ENCODE measurements around the gene PLEKHA5. TPM values are rescaled to one million over a fixed set of nuclear protein-coding genes. Genes with fewer than 3 reads are reported as not detected.

PLEKHA5 gene
- polyA plus RNA-seq, 6 donors from 2014 or later: not detected

DNA sequence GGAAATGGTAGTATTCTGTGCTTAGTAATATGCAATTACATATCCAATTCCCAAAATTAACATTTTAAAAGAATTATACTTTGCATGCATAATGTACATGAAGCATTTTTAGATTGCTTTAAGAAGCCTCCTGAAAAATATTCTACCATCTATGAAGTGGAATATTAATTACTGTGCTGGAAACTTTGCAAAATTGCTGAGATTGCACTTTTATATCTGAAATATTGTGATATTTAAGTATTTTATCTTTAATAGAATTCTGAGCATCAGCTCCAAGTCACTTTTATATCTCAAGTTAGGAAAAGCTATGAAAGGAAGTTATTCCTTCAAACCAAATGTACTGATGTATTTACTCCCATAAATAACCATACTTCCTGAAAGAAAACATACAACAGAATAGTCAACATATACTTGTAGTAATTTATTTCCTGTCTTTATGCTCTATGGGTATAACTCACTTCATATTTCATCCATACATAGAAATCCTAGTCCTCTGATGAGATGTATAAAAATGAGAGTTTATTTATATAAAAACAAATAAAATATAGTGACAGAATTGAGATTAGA, 152.7 kb downstream of the PLEKHA5 start:
- Mint-ChIP-seq H3K27ac (no peak overlapping the region), H3K9me3 (no peaks in the 10 kb centered on the region), H3K4me1 (no peaks in the 10 kb centered on the region), H3K4me3 (no peak overlapping the region), H3K36me3 (no peaks in the 10 kb centered on the region), H3K27me3 (no peaks in the 10 kb centered on the region)
- ATAC-seq (ENCODE audit: low read depth in 2 of 2) (no peak), DNase-seq (no peak)

DNA sequence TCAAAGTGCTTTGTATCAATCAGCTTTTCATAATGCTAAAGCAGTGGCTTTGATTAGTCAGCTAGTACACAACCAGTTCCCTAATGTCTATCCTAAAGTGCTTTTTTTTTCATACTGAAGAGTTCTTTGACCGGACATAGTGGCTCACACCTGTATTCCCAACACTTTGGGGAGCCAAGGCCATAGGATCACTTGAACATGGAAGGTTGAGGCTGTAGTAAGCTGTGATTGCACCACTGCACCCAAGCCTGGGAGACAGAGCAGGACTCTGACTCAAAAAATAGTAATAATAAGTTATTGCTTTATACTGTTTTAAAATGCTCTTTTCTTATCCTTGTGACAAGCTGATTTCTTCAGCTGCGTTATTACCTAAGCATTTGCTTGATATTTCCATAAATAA, 155.1 kb downstream of the PLEKHA5 start:
- DNase-seq (no peak), ATAC-seq (ENCODE audit: low read depth in 2 of 2) (no peak)
- no peaks in the 10 kb centered on the region for H3K4me1 Mint-ChIP-seq
- H3K4me3 Mint-ChIP-seq: no peak overlapping the region
- H3K36me3 Mint-ChIP-seq: no peaks in the 10 kb centered on the region
- H3K27ac Mint-ChIP-seq: no peak overlapping the region
- H3K9me3 Mint-ChIP-seq: no peaks in the 10 kb centered on the region
- no peaks in the 10 kb centered on the region for H3K27me3 Mint-ChIP-seq

DNA sequence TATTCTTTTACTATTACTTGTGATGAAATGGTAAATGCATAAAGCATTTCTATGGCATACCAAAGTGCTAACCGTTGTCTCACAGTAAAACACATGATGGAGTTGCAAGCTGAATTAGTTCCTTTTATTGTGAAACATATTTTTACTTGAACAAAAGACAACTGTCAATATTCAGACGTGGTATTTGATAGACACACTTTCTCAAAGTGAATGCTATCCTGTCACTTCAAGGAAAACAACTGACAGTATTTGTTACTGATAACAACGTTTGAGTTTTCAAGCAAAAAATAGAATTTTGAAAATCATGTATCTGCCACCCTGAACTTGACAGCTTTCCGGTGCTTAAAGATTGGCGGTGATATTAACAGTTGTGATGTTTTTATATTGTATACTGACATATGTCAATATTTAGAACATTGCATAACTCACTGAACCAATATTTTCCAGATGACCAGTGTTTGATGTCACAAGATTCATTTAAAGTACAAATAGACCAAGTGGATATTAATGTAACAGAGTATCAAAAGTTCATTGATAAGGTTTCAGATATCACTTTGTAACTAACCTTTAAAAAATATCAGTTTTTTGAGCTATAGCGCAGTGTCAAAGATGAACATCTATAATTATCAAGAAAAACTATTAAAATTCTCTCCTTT, 156.4 kb downstream of the PLEKHA5 start:
- H3K9me3 Mint-ChIP-seq: no peaks in the 10 kb centered on the region
- H3K4me3 Mint-ChIP-seq: no peak overlapping the region
- DNase-seq (no peak), ATAC-seq (ENCODE audit: low read depth in 2 of 2) (no peak)
- H3K27me3 Mint-ChIP-seq: no peaks in the 10 kb centered on the region
- no peaks in the 10 kb centered on the region for H3K4me1 Mint-ChIP-seq
- no peaks in the 10 kb centered on the region for H3K36me3 Mint-ChIP-seq
- H3K27ac Mint-ChIP-seq: no peak overlapping the region

DNA sequence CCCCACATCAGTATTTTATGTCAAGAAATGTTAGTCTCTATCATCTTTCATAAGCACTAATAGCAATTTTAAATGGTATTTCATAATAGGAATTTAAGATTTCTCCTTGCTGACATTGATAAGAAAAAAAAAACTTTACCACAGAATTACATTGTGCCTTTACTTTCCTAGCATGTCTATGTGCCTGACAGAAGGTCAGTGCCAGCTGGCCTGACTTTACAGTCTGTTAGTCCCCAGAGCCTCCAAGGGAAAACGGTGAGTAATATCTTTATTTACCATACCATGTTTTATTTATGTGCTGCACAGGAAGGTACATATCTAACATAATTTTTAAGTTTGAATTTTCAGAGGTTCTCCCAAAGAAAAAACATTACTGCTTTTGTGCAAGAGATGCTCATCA, 157.8 kb downstream of the PLEKHA5 start:
- DNase-seq (no peak), ATAC-seq (ENCODE audit: low read depth in 2 of 2) (no peak)
- no peaks in the 10 kb centered on the region for H3K36me3 Mint-ChIP-seq
- no peaks in the 10 kb centered on the region for H3K9me3 Mint-ChIP-seq
- H3K27me3 Mint-ChIP-seq: no peaks in the 10 kb centered on the region
- no peak overlapping the region for H3K27ac Mint-ChIP-seq
- H3K4me1 Mint-ChIP-seq: no peaks in the 10 kb centered on the region
- H3K4me3 Mint-ChIP-seq: no peak overlapping the region

DNA sequence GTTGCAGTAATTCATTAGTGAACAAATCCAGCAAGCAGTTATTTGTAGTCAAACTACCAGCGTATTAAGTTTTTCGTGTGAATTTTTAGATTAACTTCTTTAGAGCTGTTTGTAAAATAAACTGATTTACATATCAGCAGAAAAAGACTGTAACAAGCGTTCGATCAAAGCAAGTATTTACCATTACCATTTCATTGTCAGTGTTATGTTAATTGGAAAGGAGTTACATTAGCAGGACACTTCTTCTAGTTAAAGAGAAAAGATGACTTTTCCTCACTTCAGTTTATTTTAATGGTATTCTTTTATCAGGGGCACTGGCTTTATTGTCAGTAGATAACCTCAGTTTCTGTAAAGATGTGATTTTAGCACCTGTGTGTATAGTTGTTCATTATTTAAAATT, 158.6 kb downstream of the PLEKHA5 start:
- no peaks in the 10 kb centered on the region for H3K9me3 Mint-ChIP-seq
- DNase-seq (no peak), ATAC-seq (ENCODE audit: low read depth in 2 of 2) (no peak)
- no peak overlapping the region for H3K27ac Mint-ChIP-seq
- no peaks in the 10 kb centered on the region for H3K27me3 Mint-ChIP-seq
- no peaks in the 10 kb centered on the region for H3K36me3 Mint-ChIP-seq
- no peaks in the 10 kb centered on the region for H3K4me1 Mint-ChIP-seq
- H3K4me3 Mint-ChIP-seq: no peak overlapping the region

DNA sequence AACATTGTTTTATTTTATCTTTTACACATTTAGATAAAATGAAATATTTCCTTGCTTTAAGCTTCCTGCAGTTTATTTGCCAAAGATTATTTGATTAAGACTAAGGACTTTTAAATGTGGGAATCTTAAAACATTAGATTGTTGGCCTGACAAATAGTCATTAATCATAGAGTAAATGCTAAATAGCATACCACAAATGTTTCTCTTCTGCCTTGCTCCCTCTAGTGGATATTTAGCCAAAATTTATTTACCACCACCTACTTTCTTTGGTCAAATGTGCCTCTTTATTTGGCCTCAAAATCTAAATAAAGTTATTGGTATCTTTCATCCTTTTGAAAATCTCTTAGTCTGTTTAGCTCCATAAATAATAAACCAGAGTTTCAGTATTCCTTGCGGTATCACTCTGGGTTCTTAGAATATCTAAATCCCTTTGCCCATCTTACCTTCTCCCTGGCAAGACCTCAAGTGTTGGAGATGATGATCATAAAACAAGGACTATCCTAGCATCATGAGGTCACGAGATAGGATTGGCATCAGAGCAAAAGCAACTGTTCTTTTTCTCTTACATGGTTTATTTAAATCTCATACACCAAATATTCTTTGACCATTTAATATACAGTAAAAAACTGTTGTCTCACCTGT, 159.2 kb downstream of the PLEKHA5 start:
- Mint-ChIP-seq H3K4me1 (no peaks in the 10 kb centered on the region), H3K9me3 (no peaks in the 10 kb centered on the region), H3K27me3 (no peaks in the 10 kb centered on the region), H3K27ac (peak overlapping the region in 1 of 6 donors; percentile 60), H3K4me3 (no peak overlapping the region), H3K36me3 (no peaks in the 10 kb centered on the region)
- DNase-seq (no peak), ATAC-seq (ENCODE audit: low read depth in 2 of 2) (no peak)

DNA sequence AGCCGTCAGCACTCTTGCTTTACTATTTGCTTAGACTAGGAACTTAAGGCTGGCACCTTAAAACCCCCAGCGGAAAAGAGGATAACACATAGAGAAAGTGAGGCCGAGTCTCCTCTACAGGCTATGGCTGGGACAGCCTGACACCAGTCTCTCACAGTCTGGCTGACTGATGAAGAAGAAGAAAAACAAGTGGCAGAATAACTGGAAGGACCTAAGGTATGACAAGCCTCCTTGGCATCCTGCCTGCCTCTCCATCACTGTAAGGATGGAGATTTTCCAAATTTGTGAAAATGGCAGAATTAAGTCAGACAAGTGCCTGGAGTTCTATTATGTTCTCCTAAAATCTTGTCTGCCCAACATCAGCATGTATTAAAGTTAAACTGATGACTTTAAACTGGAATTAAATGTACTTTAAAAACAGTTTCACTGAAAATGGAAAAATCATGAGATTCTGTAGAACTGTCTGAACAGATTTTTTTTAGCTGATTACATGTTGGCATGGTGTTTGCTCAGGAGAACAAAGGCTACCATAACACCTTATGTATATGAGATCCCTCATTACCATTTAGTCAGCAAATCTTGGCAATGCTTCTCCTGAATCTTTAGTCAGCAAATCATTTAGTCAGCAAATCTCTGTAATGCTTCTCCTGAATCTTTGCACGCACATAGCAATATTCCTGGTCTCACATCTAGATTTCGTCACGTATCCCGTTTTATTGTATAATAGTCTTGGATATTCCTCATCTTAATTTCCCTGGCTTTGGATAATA, 169.5 kb downstream of the PLEKHA5 start:
- H3K36me3 Mint-ChIP-seq: no peaks in the 10 kb centered on the region
- H3K9me3 Mint-ChIP-seq: no peaks in the 10 kb centered on the region
- no peak for DNase-seq
- peak overlapping the region in 1 of 8 donors; percentile 48 for H3K4me3 Mint-ChIP-seq
- no peak for ATAC-seq (ENCODE audit: low read depth in 2 of 2)
- H3K4me1 Mint-ChIP-seq: no peaks in the 10 kb centered on the region
- no peaks in the 10 kb centered on the region for H3K27me3 Mint-ChIP-seq
- no peak overlapping the region for H3K27ac Mint-ChIP-seq

DNA sequence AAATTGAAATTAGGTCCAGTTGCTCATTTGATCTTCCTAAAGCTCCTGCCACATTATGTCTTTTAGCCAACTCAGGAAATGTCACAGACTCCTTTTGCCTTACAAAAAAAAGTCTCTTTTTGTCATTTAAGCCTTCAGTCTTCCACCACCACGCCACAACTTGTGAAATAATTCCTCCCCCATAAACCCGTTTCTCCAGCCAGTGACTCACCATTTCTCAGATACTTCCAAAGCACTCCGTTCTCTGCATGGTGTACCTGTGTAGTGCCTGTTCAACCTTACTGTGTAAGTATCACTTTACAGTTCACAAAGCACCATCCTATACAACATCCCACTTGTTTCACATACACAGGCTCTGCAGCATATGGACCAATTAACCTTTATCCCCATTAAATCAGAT, 170.2 kb downstream of the PLEKHA5 start:
- Mint-ChIP-seq H3K4me1 (no peaks in the 10 kb centered on the region), H3K27me3 (no peaks in the 10 kb centered on the region), H3K9me3 (no peaks in the 10 kb centered on the region), H3K4me3 (no peak overlapping the region), H3K27ac (peak overlapping the region in 2 of 6 donors; percentile 4 to 21), H3K36me3 (no peaks in the 10 kb centered on the region)
- DNase-seq (no peak), ATAC-seq (ENCODE audit: low read depth in 2 of 2) (no peak)

DNA sequence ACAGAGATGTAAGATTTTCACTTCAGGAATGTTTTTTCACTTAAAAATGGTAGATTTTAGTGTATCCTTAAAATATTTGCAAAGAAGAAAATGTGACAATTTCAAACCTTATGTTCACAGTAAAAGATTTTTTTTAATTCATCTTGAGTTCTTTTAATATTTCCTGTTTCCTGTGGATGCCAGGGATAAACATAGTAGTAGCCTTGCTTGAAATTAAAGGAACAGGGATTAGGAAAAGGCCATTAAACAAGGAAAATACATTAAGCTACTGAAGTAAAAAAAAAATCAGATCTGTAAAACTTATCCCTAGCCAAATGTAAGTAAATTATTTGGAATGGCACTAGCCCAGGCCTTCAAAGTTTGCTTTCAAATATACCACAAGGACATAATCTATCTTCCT, 171.7 kb downstream of the PLEKHA5 start:
- H3K4me1 Mint-ChIP-seq: no peaks in the 10 kb centered on the region
- H3K36me3 Mint-ChIP-seq: no peaks in the 10 kb centered on the region
- no peak for DNase-seq
- no peak overlapping the region for H3K27ac Mint-ChIP-seq
- H3K27me3 Mint-ChIP-seq: no peaks in the 10 kb centered on the region
- no peak for ATAC-seq (ENCODE audit: low read depth in 2 of 2)
- no peaks in the 10 kb centered on the region for H3K9me3 Mint-ChIP-seq
- H3K4me3 Mint-ChIP-seq: no peak overlapping the region

DNA sequence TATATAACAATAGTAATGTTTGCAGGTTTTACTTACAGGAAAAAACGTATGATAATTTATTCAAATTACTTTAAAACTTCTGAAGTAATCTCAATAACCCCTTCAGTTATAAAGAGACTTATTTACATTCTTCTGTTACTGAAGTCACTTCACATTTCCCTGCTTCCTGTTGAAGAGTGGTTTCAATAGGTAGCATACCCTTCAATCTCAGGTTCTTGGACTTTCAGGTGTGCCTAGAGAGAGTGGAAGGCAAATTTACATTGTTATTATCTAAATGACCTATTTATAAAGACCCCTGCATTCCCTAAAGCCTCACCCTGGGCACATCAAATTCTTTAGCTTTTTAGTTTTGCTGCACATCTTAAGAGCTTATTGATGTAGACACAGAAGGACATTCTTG, 172.2 kb downstream of the PLEKHA5 start:
- H3K4me1 Mint-ChIP-seq: no peaks in the 10 kb centered on the region
- no peaks in the 10 kb centered on the region for H3K36me3 Mint-ChIP-seq

DNA sequence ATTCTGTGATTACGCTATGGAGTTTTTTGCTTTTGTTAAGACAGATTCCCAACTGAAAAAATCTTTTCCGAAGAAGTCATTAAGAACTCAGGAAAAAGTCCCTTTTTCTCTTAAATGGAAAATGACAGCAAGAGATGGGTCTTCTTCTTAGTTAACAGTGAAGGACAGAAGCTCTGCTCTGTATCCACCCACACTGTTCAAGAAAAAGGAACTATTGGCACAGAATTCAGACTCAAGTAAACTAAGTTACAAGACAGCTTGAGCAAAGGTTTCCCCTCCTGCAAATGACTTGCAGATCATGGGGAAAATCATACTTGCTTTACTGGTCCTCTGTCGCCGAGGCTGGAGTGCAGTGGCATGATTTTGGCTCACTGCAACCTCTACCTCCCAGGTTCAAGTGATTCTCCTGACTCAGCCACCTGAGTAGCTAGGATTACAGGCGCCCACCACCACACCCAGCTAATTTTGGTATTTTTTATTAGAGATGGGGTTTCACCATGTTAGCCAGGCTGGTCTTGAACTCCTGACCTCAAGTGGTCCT, 172.6 kb downstream of the PLEKHA5 start:
- H3K36me3 Mint-ChIP-seq: no peaks in the 10 kb centered on the region
- peak overlapping the region in 1 of 6 donors; percentile 19 for H3K27ac Mint-ChIP-seq
- H3K9me3 Mint-ChIP-seq: peaks cover 0 to 3% (median 0%) of the 10 kb centered on the region in 7 donors
- H3K4me3 Mint-ChIP-seq: no peak overlapping the region
- no peak for ATAC-seq (ENCODE audit: low read depth in 2 of 2)
- no peak for DNase-seq
- no peaks in the 10 kb centered on the region for H3K4me1 Mint-ChIP-seq
- H3K27me3 Mint-ChIP-seq: no peaks in the 10 kb centered on the region

More for the DNA sequence above, 172.2 kb downstream of the PLEKHA5 start:
- Mint-ChIP-seq H3K4me3 (no peak overlapping the region), H3K27ac (peak overlapping the region in 1 of 6 donors; percentile 19), H3K9me3 (peaks cover 0 to 3% (median 0%) of the 10 kb centered on the region in 7 donors), H3K27me3 (no peaks in the 10 kb centered on the region)
- DNase-seq: no peak
- ATAC-seq (ENCODE audit: low read depth in 2 of 2): no peak

DNA sequence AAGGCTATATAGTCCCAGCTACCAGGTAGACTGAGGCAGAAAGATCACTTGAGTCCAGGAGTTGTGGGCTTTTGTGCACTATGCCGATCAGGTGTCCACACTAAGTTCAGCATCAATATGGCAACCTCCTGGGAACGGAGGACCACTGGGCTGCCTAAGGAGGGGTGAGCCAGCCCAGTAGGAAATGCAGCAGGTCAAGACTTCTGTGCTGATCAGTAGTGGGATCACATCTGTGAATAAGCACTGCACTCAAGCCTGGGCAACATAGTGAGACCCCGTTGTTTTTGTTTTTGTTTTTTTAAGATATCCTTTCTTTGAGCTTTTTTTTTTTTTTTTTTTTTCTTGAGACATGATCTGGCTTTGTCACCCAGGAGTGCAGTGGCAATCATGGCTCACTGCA, 174.0 kb downstream of the PLEKHA5 start:
- H3K36me3 Mint-ChIP-seq: no peaks in the 10 kb centered on the region
- no peak overlapping the region for H3K27ac Mint-ChIP-seq
- no peak overlapping the region for H3K4me3 Mint-ChIP-seq
- peaks cover 0 to 3% (median 0%) of the 10 kb centered on the region in 7 donors for H3K9me3 Mint-ChIP-seq
- ATAC-seq (ENCODE audit: low read depth in 2 of 2) (no peak), DNase-seq (no peak)
- no peaks in the 10 kb centered on the region for H3K27me3 Mint-ChIP-seq
- no peaks in the 10 kb centered on the region for H3K4me1 Mint-ChIP-seq

DNA sequence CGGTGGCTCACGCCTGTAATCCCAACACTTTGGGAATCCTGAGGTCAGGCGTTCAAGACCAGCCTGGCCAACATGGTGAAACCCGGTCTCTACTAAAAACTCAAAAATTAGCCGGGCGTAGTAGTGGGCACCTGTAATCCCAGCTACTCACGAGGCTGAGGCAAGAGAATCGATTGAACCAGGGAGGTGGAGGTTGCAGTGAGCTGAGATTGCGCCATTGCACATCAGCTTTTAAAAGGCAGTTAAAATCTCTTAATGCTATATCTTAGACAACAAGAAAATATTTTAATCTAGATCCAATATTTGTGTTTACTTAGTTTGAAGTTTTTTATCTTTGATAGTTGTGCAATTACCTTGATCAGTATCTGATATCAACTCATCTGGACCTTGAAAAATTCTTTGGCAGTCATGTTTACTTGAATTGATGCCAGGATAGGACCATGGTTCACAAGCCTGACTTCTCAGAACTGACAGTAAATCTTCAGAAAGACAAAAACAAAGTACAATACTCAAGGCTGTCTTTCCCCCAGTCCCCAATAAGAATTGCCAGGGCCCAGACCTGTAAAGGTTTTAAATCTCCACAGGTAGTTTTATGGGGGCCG, 174.7 kb downstream of the PLEKHA5 start:
- Mint-ChIP-seq H3K4me1 (no peaks in the 10 kb centered on the region), H3K9me3 (peaks cover 0 to 3% (median 0%) of the 10 kb centered on the region in 7 donors), H3K4me3 (no peak overlapping the region), H3K36me3 (no peaks in the 10 kb centered on the region), H3K27ac (no peak overlapping the region), H3K27me3 (no peaks in the 10 kb centered on the region)
- no peak for ATAC-seq (ENCODE audit: low read depth in 2 of 2)
- no peak for DNase-seq

All from naive B cell (primary cell).